Panc1 (cell line): Measurements from ENCODE around the gene GPR55. TPM values are rescaled to one million over a fixed set of nuclear protein-coding genes. Genes with fewer than 3 reads are reported as not detected.

Source experiments
- ATAC-seq: fragments of 200-7000 bp; cut with Tn5 transposase; 2 replicates; pipeline ENCODE4 v1.9.1; 2020; ENCODE audit warnings: mild to moderate bottlenecking, moderate library complexity
- BruUV-seq: library from RNA; stranded (reverse); fragments of 400-500 nt; replicated peaks from 2 replicates; lab custom pipeline; 2021; lab: Mats Ljungman, UMichigan
- CTCF ChIA-PET: fragments of 300-600 bp; sonication (Branson Sonifier 250); formaldehyde crosslinking; loops from one replicate; lab custom pipeline; 2022; ENCODE audit warnings: antibody characterized with exemption; lab: Charles Lee
- POLR2A ChIA-PET: fragments of 300-600 bp; sonication (Branson Sonifier 250); formaldehyde crosslinking; loops from one replicate; lab custom pipeline; 2022; ENCODE audit warnings: antibody characterized with exemption; lab: Charles Lee
- DNase-seq: peaks from one replicate; pipeline ENCODE4 v3.0.0-alpha.2; 2010; ENCODE audit warnings: low read depth, low spot score
- H3K27ac ChIP-seq: 2 replicates; pipeline ENCODE4 v1.5.1; 2011; ENCODE audit warnings: mild to moderate bottlenecking, low read length, inconsistent platforms
- H3K27me3 ChIP-seq: fragments of 200-500 bp; sonication (Bioruptor generic); 2 replicates; pipeline ENCODE4 v1.6.0; 2014; ENCODE audit warnings: low read length, inconsistent platforms; ENCODE audit not compliant: control insufficient read depth, insufficient read depth
- H3K36me3 ChIP-seq: fragments of 200-500 bp; sonication (Bioruptor generic); 2 replicates; pipeline ENCODE4 v1.5.1; 2014; ENCODE audit warnings: inconsistent platforms, mild to moderate bottlenecking, low read length, moderate library complexity; ENCODE audit not compliant: control insufficient read depth, insufficient read depth
- H3K4me1 ChIP-seq: 2 replicates; pipeline ENCODE4 v1.5.1; 2011; ENCODE audit warnings: inconsistent platforms, mild to moderate bottlenecking, low read length, moderate library complexity; ENCODE audit not compliant: control insufficient read depth, insufficient read depth
- H3K4me3 ChIP-seq, 2 experiments: 2 replicates each; pipeline ENCODE4 v1.5.1; 2011 to 2012; ENCODE audit warnings: low read depth in 2 of 2, low read length in 2 of 2, mild to moderate bottlenecking in 2 of 2, inconsistent platforms in 1 of 2, moderate library complexity in 1 of 2
- H3K9me3 ChIP-seq: fragments of 200-500 bp; sonication (Bioruptor generic); 2 replicates; pipeline ENCODE4 v1.5.1; 2014; ENCODE audit warnings: low read depth, mild to moderate bottlenecking, inconsistent platforms, low read length, moderate library complexity; ENCODE audit not compliant: control insufficient read depth, insufficient read depth
- POLR2AphosphoS5 ChIP-seq: IDR thresholded peaks from 2 replicates; pipeline ENCODE4 v1.6.1; 2012; ENCODE audit warnings: mild to moderate bottlenecking, low read depth, low read length, moderate library complexity
- SIN3A ChIP-seq: IDR thresholded peaks from 2 replicates; pipeline ENCODE4 v1.6.1; 2012; ENCODE audit warnings: low read depth, mild to moderate bottlenecking, low read length, moderate library complexity, borderline replicate concordance; ENCODE audit not compliant: insufficient read depth
- TCF7L2 ChIP-seq: IDR thresholded peaks from 2 replicates; pipeline ENCODE4 v1.6.1; 2011; ENCODE audit warnings: mild to moderate bottlenecking, low read depth, low read length, inconsistent platforms
- in situ Hi-C: cut with HindIII; loops from 2 replicates; pipeline ENCODE4 v1.10.0; 2016; ENCODE audit warnings: low sequenced_read_pairs, low pct_unique_long_range_greater_than_20kb
- intact Hi-C: fragments of 100-400 bp; cut with micrococcal nuclease; formaldehyde crosslinking; loops from one replicate; pipeline ENCODE4 v1.10.0; 2022; ENCODE audit not compliant: unreplicated experiment
- total RNA-seq: library from RNA; stranded (reverse); gene quantifications from one replicate; pipeline ENCODE4 v1.2.1, GENCODE V29; 2021; ENCODE audit not compliant: unreplicated experiment
- TF ChIP-seq, protein P1 (sequence below): fragments of 450-650 bp; IDR thresholded peaks from 2 replicates; pipeline ENCODE4 v1.5.1; 2017; ENCODE audit warnings: mild to moderate bottlenecking
- TF ChIP-seq, protein P2 (sequence below), 2 experiments: IDR thresholded peaks; 2 replicates each; pipeline ENCODE4 v1.6.1; 2011 to 2012; ENCODE audit warnings: low read depth in 2 of 2, control low read depth in 1 of 2, low read length in 1 of 2, mild to moderate bottlenecking in 1 of 2, moderate library complexity in 1 of 2; ENCODE audit not compliant: insufficient read depth in 1 of 2

Gene GPR55
- total RNA-seq, 1 experiment from 2014 or later, result 0.08 TPM

DNA sequence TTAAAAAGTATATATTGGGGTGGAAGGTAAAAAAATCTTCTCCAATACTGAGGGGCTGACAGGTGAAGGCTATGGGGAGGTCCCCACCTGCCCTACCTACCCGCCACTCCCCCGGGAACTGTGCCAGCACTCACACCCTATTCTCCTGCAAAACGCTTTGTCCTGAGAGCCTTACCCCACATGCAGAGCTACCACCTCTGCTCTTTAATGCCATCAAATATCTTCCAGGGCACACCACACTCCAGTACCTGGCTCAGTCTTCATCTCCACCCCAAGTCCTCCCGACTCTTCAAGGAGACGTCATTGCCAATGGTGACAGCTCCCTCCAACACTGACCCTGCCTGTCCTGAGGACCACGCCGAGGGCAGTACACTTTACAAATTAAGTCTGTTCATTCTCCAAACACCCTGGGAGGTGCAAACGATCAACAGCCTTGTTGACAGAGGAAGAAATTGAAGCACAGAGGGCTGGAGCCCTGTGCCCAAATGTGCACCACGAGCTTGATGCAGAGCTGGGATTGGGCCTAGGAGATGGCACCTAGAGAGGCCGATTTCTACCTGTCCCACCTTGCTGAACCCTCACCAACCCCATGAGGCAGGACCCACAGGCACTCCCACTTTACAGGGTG is 6.0 kb upstream of the GPR55 start:
- in situ Hi-C loops, result no loop called here
- H3K4me3 ChIP-seq, result no peak overlapping the region
- no peak for DNase-seq
- no peak overlapping the region for H3K27ac ChIP-seq
- no peak for ATAC-seq
- no peaks in the 10 kb centered on the region for H3K27me3 ChIP-seq
- TF ChIP-seq, protein P1, sequence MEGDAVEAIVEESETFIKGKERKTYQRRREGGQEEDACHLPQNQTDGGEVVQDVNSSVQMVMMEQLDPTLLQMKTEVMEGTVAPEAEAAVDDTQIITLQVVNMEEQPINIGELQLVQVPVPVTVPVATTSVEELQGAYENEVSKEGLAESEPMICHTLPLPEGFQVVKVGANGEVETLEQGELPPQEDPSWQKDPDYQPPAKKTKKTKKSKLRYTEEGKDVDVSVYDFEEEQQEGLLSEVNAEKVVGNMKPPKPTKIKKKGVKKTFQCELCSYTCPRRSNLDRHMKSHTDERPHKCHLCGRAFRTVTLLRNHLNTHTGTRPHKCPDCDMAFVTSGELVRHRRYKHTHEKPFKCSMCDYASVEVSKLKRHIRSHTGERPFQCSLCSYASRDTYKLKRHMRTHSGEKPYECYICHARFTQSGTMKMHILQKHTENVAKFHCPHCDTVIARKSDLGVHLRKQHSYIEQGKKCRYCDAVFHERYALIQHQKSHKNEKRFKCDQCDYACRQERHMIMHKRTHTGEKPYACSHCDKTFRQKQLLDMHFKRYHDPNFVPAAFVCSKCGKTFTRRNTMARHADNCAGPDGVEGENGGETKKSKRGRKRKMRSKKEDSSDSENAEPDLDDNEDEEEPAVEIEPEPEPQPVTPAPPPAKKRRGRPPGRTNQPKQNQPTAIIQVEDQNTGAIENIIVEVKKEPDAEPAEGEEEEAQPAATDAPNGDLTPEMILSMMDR, result no peak
- ChIA-PET CTCF (no interaction called here), POLR2A (interaction anchor here (0.7 kb wide), 1 partner anchor 262 kb away, joined by 3 read pairs; no protein-coding TSS in a partner anchor)
- no peaks in the 10 kb centered on the region for H3K9me3 ChIP-seq
- intact Hi-C loops, result no loop called here
- no peaks in the 10 kb centered on the region for H3K4me1 ChIP-seq
- H3K36me3 ChIP-seq, result no peaks in the 10 kb centered on the region
- BruUV-seq, result no TSS peak

DNA sequence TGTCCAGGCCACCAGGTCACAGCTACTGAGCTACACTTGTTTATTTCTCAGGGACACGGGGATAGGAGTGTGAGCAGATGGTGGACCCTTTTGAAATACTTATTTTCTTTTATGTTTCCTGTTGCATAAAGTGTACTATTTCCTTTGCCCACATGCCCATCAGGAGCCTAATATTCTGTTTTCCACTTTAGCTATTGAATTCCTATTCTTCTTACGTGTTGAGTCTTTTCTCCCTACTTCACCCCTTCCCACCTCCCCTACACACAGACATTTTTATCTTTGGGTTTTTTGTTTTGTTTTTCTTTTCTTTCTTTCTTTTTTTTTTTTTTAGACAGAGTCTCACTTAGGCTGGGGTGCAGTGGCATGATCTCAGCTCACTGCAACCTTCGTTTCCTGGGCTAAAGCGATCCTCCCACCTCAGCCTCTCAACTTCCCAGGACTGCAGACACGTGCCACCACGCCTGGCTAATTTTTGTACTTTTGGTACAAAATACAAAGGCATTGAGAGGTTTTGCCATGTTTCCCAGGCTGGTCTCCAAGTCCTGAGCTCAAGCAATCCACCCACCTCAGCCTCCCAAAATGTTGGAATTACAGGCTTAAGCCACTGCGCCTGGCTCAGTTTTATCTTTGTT is 5.2 kb upstream of the GPR55 start:
- no peak overlapping the region for H3K27ac ChIP-seq
- ChIA-PET CTCF (no interaction called here), POLR2A (no interaction called here)
- ATAC-seq, result no peak
- H3K4me1 ChIP-seq, result no peaks in the 10 kb centered on the region
- no TSS peak for BruUV-seq
- no peaks in the 10 kb centered on the region for H3K36me3 ChIP-seq
- no peak for DNase-seq
- in situ Hi-C loops, result no loop called here
- no peaks in the 10 kb centered on the region for H3K9me3 ChIP-seq
- intact Hi-C loops, result no loop called here
- TF ChIP-seq SIN3A, result no peak
- TF ChIP-seq, protein P1, result no peak
- no peak for TF ChIP-seq TCF7L2
- TF ChIP-seq, protein P2, sequence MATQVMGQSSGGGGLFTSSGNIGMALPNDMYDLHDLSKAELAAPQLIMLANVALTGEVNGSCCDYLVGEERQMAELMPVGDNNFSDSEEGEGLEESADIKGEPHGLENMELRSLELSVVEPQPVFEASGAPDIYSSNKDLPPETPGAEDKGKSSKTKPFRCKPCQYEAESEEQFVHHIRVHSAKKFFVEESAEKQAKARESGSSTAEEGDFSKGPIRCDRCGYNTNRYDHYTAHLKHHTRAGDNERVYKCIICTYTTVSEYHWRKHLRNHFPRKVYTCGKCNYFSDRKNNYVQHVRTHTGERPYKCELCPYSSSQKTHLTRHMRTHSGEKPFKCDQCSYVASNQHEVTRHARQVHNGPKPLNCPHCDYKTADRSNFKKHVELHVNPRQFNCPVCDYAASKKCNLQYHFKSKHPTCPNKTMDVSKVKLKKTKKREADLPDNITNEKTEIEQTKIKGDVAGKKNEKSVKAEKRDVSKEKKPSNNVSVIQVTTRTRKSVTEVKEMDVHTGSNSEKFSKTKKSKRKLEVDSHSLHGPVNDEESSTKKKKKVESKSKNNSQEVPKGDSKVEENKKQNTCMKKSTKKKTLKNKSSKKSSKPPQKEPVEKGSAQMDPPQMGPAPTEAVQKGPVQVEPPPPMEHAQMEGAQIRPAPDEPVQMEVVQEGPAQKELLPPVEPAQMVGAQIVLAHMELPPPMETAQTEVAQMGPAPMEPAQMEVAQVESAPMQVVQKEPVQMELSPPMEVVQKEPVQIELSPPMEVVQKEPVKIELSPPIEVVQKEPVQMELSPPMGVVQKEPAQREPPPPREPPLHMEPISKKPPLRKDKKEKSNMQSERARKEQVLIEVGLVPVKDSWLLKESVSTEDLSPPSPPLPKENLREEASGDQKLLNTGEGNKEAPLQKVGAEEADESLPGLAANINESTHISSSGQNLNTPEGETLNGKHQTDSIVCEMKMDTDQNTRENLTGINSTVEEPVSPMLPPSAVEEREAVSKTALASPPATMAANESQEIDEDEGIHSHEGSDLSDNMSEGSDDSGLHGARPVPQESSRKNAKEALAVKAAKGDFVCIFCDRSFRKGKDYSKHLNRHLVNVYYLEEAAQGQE (IDR thresholded peaks at IDR 0.05; ENCODE audit: insufficient read depth in 1 of 2, low read depth in 2 of 2, low read length in 1 of 2), result no peak
- no peak for TF ChIP-seq POLR2AphosphoS5
- no peak overlapping the region for H3K4me3 ChIP-seq
- H3K27me3 ChIP-seq, result no peaks in the 10 kb centered on the region
